Adrenal gland (tissue), 5 donors: ENCODE measurements around the gene BCLAF1.

ENCODE experiments used
- CTCF ChIP-seq, 6 experiments: fragments of 450-650 bp in 4 of 6; fragments of 200-600 bp in 2 of 6; sonication (generic) in 1 of 6; IDR thresholded peaks; 1 replicate in 5 of 6; 2 replicates in 1 of 6; pipeline versions ENCODE4 v1.5.1 to v1.8.0; 2016 to 2021; ENCODE audit warnings: antibody characterized with exemption in 6 of 6, mild to moderate bottlenecking in 2 of 6, moderate library complexity in 1 of 6
- POLR2A ChIP-seq, 2 donors: fragments of 450-650 bp; IDR thresholded peaks; one replicate each; pipeline ENCODE4 v1.6.1; 2017; ENCODE audit warnings: antibody characterized with exemption in 2 of 2, mild to moderate bottlenecking in 2 of 2, moderate library complexity in 1 of 2
- donor health status: DM: no; HTN: no; CAD: no.

- no peak for TF ChIP-seq POLR2A (IDR thresholded peaks at IDR 0.05)
- no peak for TF ChIP-seq CTCF (IDR thresholded peaks at IDR 0.05)
Measured at GRCh38 chr6:136307351-136307750, 17.7 kb upstream of the BCLAF1 start.
